B cell (primary cell): Measurements from ENCODE around the gene TK2. TPM values are rescaled to one million over a fixed set of nuclear protein-coding genes. Genes with fewer than 3 reads are reported as not detected.

Experiments used
- ATAC-seq: fragments of 200-7000 bp; cut with Tn5 transposase; one replicate; pipeline ENCODE4 v1.10.0; 2021; ENCODE audit warnings: low read depth, mild to moderate bottlenecking, moderate number of reproducible peaks, moderate library complexity
- CTCF ChIA-PET: fragments of 350-600 bp; sonication (Branson Sonifier 250); formaldehyde crosslinking; loops from one replicate; lab custom pipeline; 2021; ENCODE audit warnings: antibody characterized with exemption, inconsistent platforms; lab: Charles Lee
- POLR2A ChIA-PET: fragments of 350-600 bp; sonication (Branson Sonifier 250); formaldehyde crosslinking; loops from one replicate; lab custom pipeline; 2021; ENCODE audit warnings: antibody characterized with exemption; lab: Charles Lee
- DNase-seq: peaks from one replicate; pipeline ENCODE4 v3.0.0; 2013
- H2AFZ ChIP-seq: 2 replicates; pipeline ENCODE4 v1.6.1; 2012; ENCODE audit warnings: mild to moderate bottlenecking, low read depth, low read length; ENCODE audit not compliant: insufficient read depth, poor library complexity, severe bottlenecking
- H3K27ac ChIP-seq, 2 donors: 1 replicate in 1 of 2; 2 replicates in 1 of 2; pipeline ENCODE4 v1.5.1; 2012 to 2013; ENCODE audit warnings: low read length in 2 of 2, mild to moderate bottlenecking in 2 of 2, moderate library complexity in 1 of 2
- H3K27me3 ChIP-seq, 4 experiments: fragments of 200-600 bp in 1 of 4; sonication (generic) in 1 of 4; replicated peaks in 1 of 4; 1 replicate in 2 of 4; 2 replicates in 2 of 4; pipeline versions ENCODE4 v1.6.1 to v1.7.0; 2013 to 2016; ENCODE audit warnings: low read length in 3 of 4, mild to moderate bottlenecking in 2 of 4, mixed read lengths in 1 of 4, moderate library complexity in 1 of 4; ENCODE audit not compliant: insufficient read depth in 4 of 4, control insufficient read depth in 3 of 4; ENCODE audit errors: control extremely low read depth in 1 of 4
- H3K36me3 ChIP-seq, 2 experiments: replicated peaks in 1 of 2; 1 replicate in 1 of 2; 2 replicates in 1 of 2; pipeline versions ENCODE4 v1.6.1 to v1.7.1; 2013; ENCODE audit warnings: low read length in 1 of 2; ENCODE audit not compliant: insufficient read depth in 2 of 2, control insufficient read depth in 1 of 2; ENCODE audit errors: control extremely low read depth in 1 of 2, extremely low read depth in 1 of 2
- H3K4me1 ChIP-seq, 2 donors: fragments of 200-600 bp in 1 of 2; sonication (generic) in 1 of 2; 1 replicate in 1 of 2; 2 replicates in 1 of 2; pipeline versions ENCODE4 v1.5.1 to v1.6.1; 2013 to 2017; ENCODE audit warnings: low read length in 2 of 2; ENCODE audit not compliant: control insufficient read depth in 2 of 2, insufficient read depth in 2 of 2
- H3K4me2 ChIP-seq: replicated peaks from 2 replicates; pipeline ENCODE3; 2012; ENCODE audit warnings: mild to moderate bottlenecking, low read depth, low read length; ENCODE audit not compliant: poor library complexity, severe bottlenecking
- H3K4me3 ChIP-seq, 5 experiments: fragments of 200-600 bp in 1 of 5; sonication (generic) in 1 of 5; 1 replicate in 3 of 5; 2 replicates in 2 of 5; pipeline versions ENCODE4 v1.5.1 to v1.7.0; 2011 to 2016; ENCODE audit warnings: low read length in 4 of 5, mild to moderate bottlenecking in 4 of 5, low read depth in 2 of 5, control low read depth in 1 of 5, moderate library complexity in 1 of 5; ENCODE audit not compliant: insufficient read depth in 1 of 5; ENCODE audit errors: control extremely low read depth in 1 of 5, extremely low read depth in 1 of 5
- H3K79me2 ChIP-seq: fragments of 200-600 bp; sonication (generic); one replicate; pipeline ENCODE4 v1.6.0; 2016; ENCODE audit warnings: low read length; ENCODE audit not compliant: control insufficient read depth, insufficient read depth
- H3K9ac ChIP-seq: fragments of 200-600 bp; sonication (generic); 2 replicates; pipeline ENCODE4 v1.6.1; 2017; ENCODE audit warnings: mild to moderate bottlenecking, low read length, moderate library complexity
- H3K9me3 ChIP-seq, 3 donors: one replicate each; pipeline versions ENCODE4 v1.6.1 to v1.7.1; 2013; ENCODE audit warnings: low read length in 2 of 3; ENCODE audit not compliant: control insufficient read depth in 2 of 3, insufficient read depth in 1 of 3; ENCODE audit errors: control extremely low read depth in 1 of 3
- H4K20me1 ChIP-seq: 2 replicates; pipeline ENCODE4 v1.6.0; 2012; ENCODE audit warnings: mild to moderate bottlenecking, low read length; ENCODE audit not compliant: insufficient read depth, control insufficient read depth, poor library complexity, severe bottlenecking
- H3K27ac Mint-ChIP-seq: one replicate; pipeline ENCODE4 v1.8.0; 2021; ENCODE audit warnings: mixed read lengths
- H3K27me3 Mint-ChIP-seq: one replicate; pipeline ENCODE4 v1.8.0; 2021; ENCODE audit warnings: mixed read lengths
- H3K4me1 Mint-ChIP-seq: one replicate; pipeline ENCODE4 v1.8.0; 2021; ENCODE audit warnings: mixed read lengths
- H3K4me3 Mint-ChIP-seq: one replicate; pipeline ENCODE4 v1.8.0; 2021; ENCODE audit warnings: mixed read lengths
- H3K9me3 Mint-ChIP-seq: one replicate; pipeline ENCODE4 v1.8.0; 2022; ENCODE audit warnings: mixed read lengths; ENCODE audit not compliant: insufficient read depth
- EZH2 ChIP-seq: IDR thresholded peaks from 2 replicates; pipeline ENCODE4 v1.6.1; 2012; ENCODE audit warnings: borderline replicate concordance, low read depth, mild to moderate bottlenecking, moderate library complexity, low read length; ENCODE audit not compliant: insufficient read depth, poor library complexity, severe bottlenecking
- WGBS: methylation state at CpG from one replicate; pipeline ENCODE4 v1.1.5; 2013; ENCODE audit warnings: missing lambda C conversion rate; ENCODE audit not compliant: insufficient coverage; 5-methylcytosine and 5-hydroxymethylcytosine counted together
- intact Hi-C: fragments of 100-400 bp; cut with micrococcal nuclease; formaldehyde crosslinking; loops from one replicate; pipeline ENCODE4 v1.10.0; 2022
- polyA plus RNA-seq: library from polyadenylated mRNA; depleted of rRNA; stranded (reverse); fragments of >200 nt; gene quantifications from 2 replicates; pipeline ENCODE4 v1.2.3, GENCODE V29; 2012
- total RNA-seq, 2 donors: library from RNA; stranded (reverse); fragments of 120-200 nt in 1 of 2; gene quantifications; 1 replicate in 1 of 2; 2 replicates in 1 of 2; pipeline versions ENCODE4 v1.2.3 to v1.2.4, GENCODE V29; 2013 to 2022
- TF ChIP-seq, protein P1 (sequence below): fragments of 200-600 bp; IDR thresholded peaks from one replicate; pipeline ENCODE4 v1.8.0; 2022; ENCODE audit warnings: antibody characterized with exemption, mild to moderate bottlenecking

TK2 gene
- total and polyA plus RNA-seq, 2 donors (not counting 1 experiment from before 2014, with no cell fraction given): 2.9 to 9.7 TPM

DNA sequence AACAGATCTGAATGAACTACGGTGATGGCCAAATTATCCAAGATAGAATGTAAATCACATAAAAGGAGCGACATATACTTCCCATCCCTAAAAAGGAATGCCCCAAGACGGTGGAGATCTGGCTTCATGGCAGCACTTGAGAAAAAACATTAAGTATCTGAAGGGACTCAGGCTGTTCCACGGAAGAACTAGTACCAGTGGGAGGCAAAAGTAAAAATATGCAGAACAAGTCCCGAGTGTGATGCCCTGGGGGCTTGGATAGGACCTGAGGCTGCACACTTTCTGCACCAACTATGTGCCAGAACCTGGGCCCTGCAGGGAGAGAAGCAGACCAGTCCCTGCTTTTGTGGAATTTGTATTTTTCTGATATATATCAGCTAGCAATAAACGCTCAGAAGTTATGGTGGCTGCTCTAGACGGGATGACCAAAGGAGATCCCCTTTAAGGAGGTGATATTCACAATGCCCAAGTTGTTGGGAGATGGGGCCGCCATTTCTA, 1.9 kb upstream of the TK2 start:
- peak; percentile 2 for ATAC-seq
- H3K4me1 ChIP-seq: peaks cover 59 to 67% of the 10 kb centered on the region in 2 donors
- peak overlapping the region; percentile 89 for H2AFZ ChIP-seq

More for the DNA sequence above, 1.9 kb upstream of the TK2 start:
- Mint-ChIP-seq H3K4me3 (peak overlapping the region; percentile 95), H3K4me1 (peaks cover 84% of the 10 kb centered on the region), H3K27me3 (no peaks in the 10 kb centered on the region), H3K9me3 (no peaks in the 10 kb centered on the region), H3K27ac (peak overlapping the region; percentile 98)
- H3K4me2 ChIP-seq: peak overlapping the region; percentile 83
- POLR2A ChIA-PET: interaction anchor here (0.6 to 2.7 kb wide), 14 partner anchors 8 to 57 kb away, joined by 3 to 22 read pairs (median 4); partner anchors contain the start of gene CMTM3
- peaks cover 8% of the 10 kb centered on the region for H4K20me1 ChIP-seq
- H3K27ac ChIP-seq: peak overlapping the region; percentile 71 to 75
- peaks cover 43% of the 10 kb centered on the region for H3K79me2 ChIP-seq
- H3K36me3 ChIP-seq: peaks cover 0 to 3% of the 10 kb centered on the region in 2 experiments
- H3K9me3 ChIP-seq: no peaks in the 10 kb centered on the region
- TF ChIP-seq, protein P1, sequence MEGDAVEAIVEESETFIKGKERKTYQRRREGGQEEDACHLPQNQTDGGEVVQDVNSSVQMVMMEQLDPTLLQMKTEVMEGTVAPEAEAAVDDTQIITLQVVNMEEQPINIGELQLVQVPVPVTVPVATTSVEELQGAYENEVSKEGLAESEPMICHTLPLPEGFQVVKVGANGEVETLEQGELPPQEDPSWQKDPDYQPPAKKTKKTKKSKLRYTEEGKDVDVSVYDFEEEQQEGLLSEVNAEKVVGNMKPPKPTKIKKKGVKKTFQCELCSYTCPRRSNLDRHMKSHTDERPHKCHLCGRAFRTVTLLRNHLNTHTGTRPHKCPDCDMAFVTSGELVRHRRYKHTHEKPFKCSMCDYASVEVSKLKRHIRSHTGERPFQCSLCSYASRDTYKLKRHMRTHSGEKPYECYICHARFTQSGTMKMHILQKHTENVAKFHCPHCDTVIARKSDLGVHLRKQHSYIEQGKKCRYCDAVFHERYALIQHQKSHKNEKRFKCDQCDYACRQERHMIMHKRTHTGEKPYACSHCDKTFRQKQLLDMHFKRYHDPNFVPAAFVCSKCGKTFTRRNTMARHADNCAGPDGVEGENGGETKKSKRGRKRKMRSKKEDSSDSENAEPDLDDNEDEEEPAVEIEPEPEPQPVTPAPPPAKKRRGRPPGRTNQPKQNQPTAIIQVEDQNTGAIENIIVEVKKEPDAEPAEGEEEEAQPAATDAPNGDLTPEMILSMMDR: no peak
- no peak for TF ChIP-seq EZH2
- CTCF ChIA-PET: interaction anchor here (0.9 to 6.6 kb wide), 21 partner anchors 8 to 279 kb away, joined by 3 to 46 read pairs (median 7); partner anchors contain the start of gene NAE1
- intact Hi-C loops: loop anchor here (1.0 to 2.0 kb wide), 5 partner anchors 28 to 144 kb away; partner anchors contain the start of gene CMTM4
- H3K9ac ChIP-seq: peak overlapping the region; percentile 74
- WGBS: 38% methylated on average over 3 of the region's 8 CpGs
- H3K4me3 ChIP-seq: peak overlapping the region; percentile 60 to 92 (median 71)
- no peak for DNase-seq
- no peaks in the 10 kb centered on the region for H3K27me3 ChIP-seq
